ENCODE measurements around the gene PPAN. TPM values are rescaled to one million over a fixed set of nuclear protein-coding genes. Genes with fewer than 3 reads are reported as not detected.
A peak's percentile ranks its signal among the peaks of the same experiment; 100 is the strongest.

PPAN gene
- total RNA-seq, 2 donors from 2014 or later = 106 to 117 TPM

- H3K27ac Mint-ChIP-seq = peak overlapping the region; percentile 38
- ATAC-seq (replicated peaks in 1 of 2) = peak in 1 of 2 donors; percentile 35
- H3K4me1 Mint-ChIP-seq (ENCODE audit: low read depth) = peaks cover 14% of the 10 kb centered on the region
- H3K36me3 Mint-ChIP-seq (ENCODE audit: insufficient read depth in 2 of 2) = peaks cover 1 to 2% of the 10 kb centered on the region in 2 donors
- peak; percentile 53 to 55 for DNase-seq
- no peaks in the 10 kb centered on the region for H3K27me3 Mint-ChIP-seq (ENCODE audit: low read depth)
- H3K4me3 Mint-ChIP-seq = peak overlapping the region; percentile 87 to 89
- no peaks in the 10 kb centered on the region for H3K9me3 Mint-ChIP-seq
These were observed 19.5 kb upstream of the PPAN start for GRCh38 chr19:10086591-10087192.

GRCh38 chr19:10087296-10088061, 18.7 kb upstream of the PPAN start:
- Mint-ChIP-seq H3K4me1 (ENCODE audit: low read depth) (peaks cover 14% of the 10 kb centered on the region), H3K27ac (peak overlapping the region; percentile 11), H3K27me3 (ENCODE audit: low read depth) (no peaks in the 10 kb centered on the region), H3K4me3 (peak overlapping the region; percentile 87 to 89), H3K9me3 (no peaks in the 10 kb centered on the region), H3K36me3 (ENCODE audit: insufficient read depth in 2 of 2) (peaks cover 2 to 4% of the 10 kb centered on the region in 2 donors)
- DNase-seq (no peak), ATAC-seq (replicated peaks in 1 of 2) (no peak)

- H3K27ac Mint-ChIP-seq = peak overlapping the region; percentile 29
- H3K4me3 Mint-ChIP-seq = no peak overlapping the region
These were observed 17.1 kb upstream of the PPAN start for GRCh38 chr19:10088949-10089554.

GRCh38 chr19:10089801-10090375, 16.3 kb upstream of the PPAN start:
- H3K27me3 Mint-ChIP-seq (ENCODE audit: low read depth) = no peaks in the 10 kb centered on the region
- no peaks in the 10 kb centered on the region for H3K9me3 Mint-ChIP-seq
- ATAC-seq (replicated peaks in 1 of 2) = no peak
- no peak overlapping the region for H3K27ac Mint-ChIP-seq
- peaks cover 7 to 12% of the 10 kb centered on the region in 2 donors for H3K36me3 Mint-ChIP-seq (ENCODE audit: insufficient read depth in 2 of 2)
- H3K4me1 Mint-ChIP-seq (ENCODE audit: low read depth) = peaks cover 14% of the 10 kb centered on the region
- H3K4me3 Mint-ChIP-seq = no peak overlapping the region
- no peak for DNase-seq

More at GRCh38 chr19:10088949-10089554, 17.1 kb upstream of the PPAN start:
- Mint-ChIP-seq H3K4me1 (ENCODE audit: low read depth) (peaks cover 14% of the 10 kb centered on the region), H3K9me3 (no peaks in the 10 kb centered on the region), H3K27me3 (ENCODE audit: low read depth) (no peaks in the 10 kb centered on the region), H3K36me3 (ENCODE audit: insufficient read depth in 2 of 2) (peaks cover 7 to 11% of the 10 kb centered on the region in 2 donors)
- DNase-seq = no peak
- ATAC-seq (replicated peaks in 1 of 2) = no peak

- ATAC-seq (replicated peaks in 1 of 2) (no peak), DNase-seq (no peak)
- Mint-ChIP-seq H3K9me3 (no peaks in the 10 kb centered on the region), H3K27me3 (ENCODE audit: low read depth) (no peaks in the 10 kb centered on the region), H3K27ac (no peak overlapping the region), H3K4me3 (no peak overlapping the region), H3K4me1 (ENCODE audit: low read depth) (peaks cover 10% of the 10 kb centered on the region), H3K36me3 (ENCODE audit: insufficient read depth in 2 of 2) (peaks cover 7 to 12% of the 10 kb centered on the region in 2 donors)
These were observed 14.8 kb upstream of the PPAN start for GRCh38 chr19:10091370-10091687.

GRCh38 chr19:10091895-10092641, 14.1 kb upstream of the PPAN start:
- no peak overlapping the region for H3K27ac Mint-ChIP-seq
- DNase-seq (no peak), ATAC-seq (replicated peaks in 1 of 2) (no peak)
- no peaks in the 10 kb centered on the region for H3K27me3 Mint-ChIP-seq (ENCODE audit: low read depth)
- H3K4me1 Mint-ChIP-seq (ENCODE audit: low read depth) = peaks cover 15% of the 10 kb centered on the region
- H3K4me3 Mint-ChIP-seq = no peak overlapping the region
- peaks cover 7 to 12% of the 10 kb centered on the region in 2 donors for H3K36me3 Mint-ChIP-seq (ENCODE audit: insufficient read depth in 2 of 2)
- no peaks in the 10 kb centered on the region for H3K9me3 Mint-ChIP-seq

GRCh38 chr19:10092648-10093294, 13.4 kb upstream of the PPAN start:
- peak overlapping the region; percentile 17 for H3K27ac Mint-ChIP-seq
- H3K4me3 Mint-ChIP-seq = no peak overlapping the region
- H3K36me3 Mint-ChIP-seq (ENCODE audit: insufficient read depth in 2 of 2) = peaks cover 5 to 11% of the 10 kb centered on the region in 2 donors
- ATAC-seq (replicated peaks in 1 of 2) = no peak
- no peak for DNase-seq
- H3K27me3 Mint-ChIP-seq (ENCODE audit: low read depth) = no peaks in the 10 kb centered on the region
- H3K4me1 Mint-ChIP-seq (ENCODE audit: low read depth) = peaks cover 11% of the 10 kb centered on the region
- no peaks in the 10 kb centered on the region for H3K9me3 Mint-ChIP-seq

- H3K36me3 Mint-ChIP-seq (ENCODE audit: insufficient read depth in 2 of 2) = peaks cover 5 to 11% of the 10 kb centered on the region in 2 donors
- peak overlapping the region; percentile 35 for H3K27ac Mint-ChIP-seq
- no peaks in the 10 kb centered on the region for H3K27me3 Mint-ChIP-seq (ENCODE audit: low read depth)
- DNase-seq (no peak), ATAC-seq (replicated peaks in 1 of 2) (no peak)
- no peak overlapping the region for H3K4me3 Mint-ChIP-seq
- peaks cover 14% of the 10 kb centered on the region for H3K4me1 Mint-ChIP-seq (ENCODE audit: low read depth)
- no peaks in the 10 kb centered on the region for H3K9me3 Mint-ChIP-seq
These were observed 12.6 kb upstream of the PPAN start for GRCh38 chr19:10093295-10094186.

- H3K36me3 Mint-ChIP-seq (ENCODE audit: insufficient read depth in 2 of 2) = peaks cover 5 to 11% of the 10 kb centered on the region in 2 donors
- H3K27me3 Mint-ChIP-seq (ENCODE audit: low read depth) = no peaks in the 10 kb centered on the region
- H3K4me3 Mint-ChIP-seq = peak overlapping the region; percentile 25 to 60
- DNase-seq (no peak), ATAC-seq (replicated peaks in 1 of 2) (no peak)
- peak overlapping the region; percentile 96 for H3K27ac Mint-ChIP-seq
- H3K4me1 Mint-ChIP-seq (ENCODE audit: low read depth) = peaks cover 30% of the 10 kb centered on the region
- H3K9me3 Mint-ChIP-seq = no peaks in the 10 kb centered on the region
These were observed 10.6 kb upstream of the PPAN start for GRCh38 chr19:10095622-10095947.

GRCh38 chr19:10095948-10096614, 10.1 kb upstream of the PPAN start:
- Mint-ChIP-seq H3K4me3 (peak overlapping the region; percentile 76 to 87), H3K4me1 (ENCODE audit: low read depth) (peaks cover 35% of the 10 kb centered on the region), H3K36me3 (ENCODE audit: insufficient read depth in 2 of 2) (peaks cover 5 to 11% of the 10 kb centered on the region in 2 donors), H3K27me3 (ENCODE audit: low read depth) (no peaks in the 10 kb centered on the region), H3K9me3 (no peaks in the 10 kb centered on the region), H3K27ac (no peak overlapping the region)
- DNase-seq (peak; percentile 89 to 96), ATAC-seq (replicated peaks in 1 of 2) (peak; percentile 94 to 95)

GRCh38 chr19:10096615-10096963, 9.6 kb upstream of the PPAN start:
- Mint-ChIP-seq H3K27ac (peak overlapping the region; percentile 42), H3K4me1 (ENCODE audit: low read depth) (peaks cover 40% of the 10 kb centered on the region), H3K4me3 (peak overlapping the region; percentile 76 to 87), H3K9me3 (no peaks in the 10 kb centered on the region), H3K36me3 (ENCODE audit: insufficient read depth in 2 of 2) (peaks cover 5 to 11% of the 10 kb centered on the region in 2 donors), H3K27me3 (ENCODE audit: low read depth) (no peaks in the 10 kb centered on the region)
- no peak for DNase-seq
- ATAC-seq (replicated peaks in 1 of 2) = no peak
